Thoracic aorta endothelial cell (primary cell): ENCODE results near the gene GABRA4. TPM values are rescaled to one million over a fixed set of nuclear protein-coding genes. Genes with fewer than 3 reads are reported as not detected.

Source experiments
- total RNA-seq: library from RNA; depleted of rRNA; stranded (reverse); fragments of >200 nt; gene quantifications from 2 replicates; pipeline ENCODE4 v1.2.3, GENCODE V29; 2012

GABRA4 gene
- total RNA-seq = not detected in 2 replicates

DNA sequence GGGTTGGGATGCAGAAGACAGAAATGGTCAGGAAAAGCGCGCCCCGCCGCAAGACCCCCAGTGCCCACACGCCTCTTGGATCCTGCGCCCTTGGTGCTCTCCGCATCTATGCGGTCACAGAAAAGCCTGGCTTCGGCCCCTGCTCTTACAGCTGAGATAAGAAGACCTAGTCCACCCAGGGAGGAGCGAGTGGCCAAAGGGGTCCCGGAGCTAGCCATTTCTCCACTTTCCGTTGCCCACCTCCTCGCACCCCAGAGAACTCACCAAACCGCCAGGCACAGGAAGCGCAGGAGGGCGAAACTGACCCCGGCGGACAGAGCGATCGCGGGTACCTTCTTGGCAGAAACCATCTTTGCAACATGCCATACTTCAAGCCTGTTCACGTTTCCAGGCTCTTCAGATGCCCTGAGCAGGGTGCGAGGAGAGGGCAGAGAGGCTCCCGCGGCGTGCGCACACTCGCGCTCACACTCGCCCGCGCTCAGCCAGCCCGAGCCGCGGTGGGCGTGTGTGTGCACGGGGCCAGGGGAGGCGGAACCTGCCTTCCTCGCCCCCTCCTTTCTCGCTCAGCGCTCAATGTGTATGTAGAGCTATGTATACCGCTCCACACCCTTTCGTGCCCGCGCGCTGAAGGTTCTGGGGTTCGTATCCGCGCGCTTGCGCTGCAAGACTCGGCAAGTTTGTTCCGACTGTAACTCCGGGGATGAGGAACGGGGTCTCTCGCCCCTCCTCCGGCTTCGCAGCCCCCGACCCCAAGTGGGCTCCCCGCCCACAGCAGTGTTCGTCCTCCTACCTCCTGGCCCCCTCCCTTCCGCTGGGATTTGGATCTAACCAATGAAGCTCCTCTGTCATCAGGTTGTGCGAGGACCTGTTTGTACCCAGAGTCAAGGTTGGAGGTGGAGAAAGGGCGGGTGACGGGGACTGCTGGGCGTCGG lies at the start of gene GABRA4:
Gene GABRA4, minus strand, starts transcription at position 507 of the 932 bp plus-strand sequence. Its CDS starts 157 bp downstream, at position 350.

DNA sequence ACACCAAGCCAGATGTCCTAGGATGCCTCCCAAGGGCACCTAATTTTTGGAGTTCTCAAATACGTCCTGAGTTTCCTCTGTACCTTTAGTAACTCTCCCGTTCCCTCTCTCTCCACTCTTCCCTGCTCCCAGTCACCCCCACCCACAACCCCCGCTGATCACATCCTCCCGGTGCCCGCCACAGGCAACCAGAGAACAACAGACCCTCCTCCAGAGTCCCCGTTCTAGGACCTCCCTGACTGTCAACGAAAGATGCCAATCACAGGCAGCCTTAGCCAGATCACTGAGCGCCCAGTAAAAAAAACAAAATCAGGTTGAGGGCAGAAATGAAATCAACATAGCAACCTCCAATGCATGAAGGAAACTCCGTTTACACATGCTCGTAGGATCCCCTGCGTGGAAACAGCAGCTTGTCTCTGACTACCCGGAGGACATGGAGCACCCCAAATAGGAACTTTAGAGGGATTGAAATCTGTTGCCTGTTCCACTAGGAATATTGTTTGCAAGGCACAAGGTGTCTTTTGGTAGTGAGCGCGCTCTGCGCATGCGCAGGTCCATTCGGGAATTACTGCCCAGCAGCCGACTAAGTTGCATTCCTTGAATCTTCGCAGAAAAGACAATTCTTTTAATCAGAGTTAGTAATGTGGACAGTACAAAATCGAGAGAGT lies 37.8 kb upstream of the GABRA4 start, which contains the start of gene GABRB1:
Gene GABRB1, plus strand, starts transcription at position 557 of the 668 bp plus-strand sequence.

DNA sequence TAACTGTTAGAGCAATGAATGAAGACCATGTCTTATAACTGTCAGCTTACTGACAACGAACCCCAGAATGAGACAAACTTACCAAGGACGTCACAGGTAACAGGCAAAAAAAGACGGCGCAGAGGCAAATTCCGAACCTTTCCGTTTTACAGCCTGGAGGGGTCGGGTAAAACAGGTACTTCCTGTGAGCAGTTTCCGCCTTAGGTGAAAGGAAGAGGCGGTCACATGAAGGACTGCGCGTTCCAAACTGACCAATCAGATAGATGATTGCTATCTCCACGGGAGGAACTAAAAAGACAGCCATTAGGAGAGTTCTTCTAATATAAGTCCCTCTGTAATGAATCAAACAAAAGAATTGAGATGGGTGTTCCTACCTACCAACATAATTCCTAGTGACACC lies 84.3 kb downstream of the GABRA4 start, which contains the start of gene COX7B2:
Gene COX7B2, minus strand, starts transcription at position 168 of the 400 bp plus-strand sequence. CDS start 174,053 bp downstream, outside the sequence.

Other genes with a start within 250 kb of the GABRA4 start
- gene COX7B2, start 84.3 kb downstream of the GABRA4 start, total RNA-seq = not detected in 2 replicates
- not detected in 2 replicates for gene GABRB1, start 38.0 kb upstream of the GABRA4 start, total RNA-seq